T-helper 2 cell (primary cell): ENCODE results near the gene PPIF.

ENCODE experiments used
- DNase-seq, 5 experiments: peaks; one replicate each; pipeline versions ENCODE4 v3.0.0 to v3.0.0-alpha.2; 2012 to 2022

Gene PPIF

GRCh38 chr10:79403441-79404230, 56.4 kb downstream of the PPIF start:
- DNase-seq: no peak

- no peak for DNase-seq
Observed at GRCh38 chr10:79404231-79404609, 57.0 kb downstream of the PPIF start.

GRCh38 chr10:79404690-79405131, 57.4 kb downstream of the PPIF start:
- DNase-seq: no peak
